Measurements from ENCODE around the gene ZBTB40.

Gene ZBTB40

DNA sequence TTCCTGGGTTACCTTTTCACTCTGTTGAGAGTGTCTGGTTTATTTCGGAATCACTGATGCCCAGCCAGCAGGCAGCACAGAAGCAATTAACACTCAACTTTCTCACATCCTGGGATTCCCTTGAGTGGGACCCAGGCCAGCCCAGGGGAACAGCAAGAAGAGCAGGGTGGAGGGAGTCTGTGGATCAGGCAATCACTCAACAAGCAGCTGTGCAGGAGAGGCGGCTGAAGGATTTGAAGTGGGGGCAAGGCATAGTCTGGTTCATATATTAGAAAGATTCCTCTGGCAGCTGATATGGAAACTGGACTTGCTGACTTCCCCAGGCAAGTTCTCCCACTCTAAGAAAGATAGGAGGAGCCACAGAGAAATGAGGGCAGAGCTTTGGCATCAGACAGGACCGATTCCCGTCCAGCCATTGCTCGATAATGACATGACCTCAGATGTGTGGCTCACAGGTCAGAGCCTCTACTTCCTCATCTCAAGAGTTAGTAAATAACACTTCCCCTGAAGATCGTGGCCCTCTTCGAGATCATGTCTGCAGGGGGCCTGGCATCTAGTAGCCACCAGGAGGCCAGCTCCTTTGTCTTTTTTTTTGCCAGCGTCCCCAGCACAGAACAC is 124.0 kb downstream of the ZBTB40 start:
- H3K9me3 ChIP-seq (ENCODE audit: control insufficient read depth, insufficient read depth, low read depth, low read length), result peaks cover 16% of the 10 kb centered on the region
- H3K4me1 ChIP-seq (ENCODE audit: control insufficient read depth, insufficient read depth, low read length), result peaks cover 7% of the 10 kb centered on the region; the same call in 1 of the 2 replicates
- no peak overlapping the region for H3K9ac ChIP-seq (ENCODE audit: low read length)
- no peaks in the 10 kb centered on the region for H3K27me3 ChIP-seq (ENCODE audit: control insufficient read depth, insufficient read depth, low read length)
- no peak overlapping the region for H3K27ac ChIP-seq (ENCODE audit: low read depth, low read length)
- no peak overlapping the region for H3K4me3 ChIP-seq (ENCODE audit: low read depth, low read length)
- no peaks in the 10 kb centered on the region for H3K36me3 ChIP-seq (ENCODE audit: control insufficient read depth, insufficient read depth, low read length)

- H3K27me3 ChIP-seq (ENCODE audit: control insufficient read depth, insufficient read depth, low read length), result no peaks in the 10 kb centered on the region
- H3K27ac ChIP-seq (ENCODE audit: low read depth, low read length), result no peak overlapping the region
- peaks cover 16% of the 10 kb centered on the region for H3K9me3 ChIP-seq (ENCODE audit: control insufficient read depth, insufficient read depth, low read depth, low read length)
- H3K4me1 ChIP-seq (ENCODE audit: control insufficient read depth, insufficient read depth, low read length), result peaks cover 7% of the 10 kb centered on the region; the same call in 1 of the 2 replicates
- H3K36me3 ChIP-seq (ENCODE audit: control insufficient read depth, insufficient read depth, low read length), result no peaks in the 10 kb centered on the region
- no peak overlapping the region for H3K9ac ChIP-seq (ENCODE audit: low read length)
- H3K4me3 ChIP-seq (ENCODE audit: low read depth, low read length), result no peak overlapping the region
Measured at GRCh38 chr1:22576150-22576544, 124.5 kb downstream of the ZBTB40 start.

GRCh38 chr1:22576617-22577016 is 125.0 kb downstream of the ZBTB40 start:
- Histone ChIP-seq H3K36me3 (ENCODE audit: control insufficient read depth, insufficient read depth, low read length) (no peaks in the 10 kb centered on the region), H3K4me1 (ENCODE audit: control insufficient read depth, insufficient read depth, low read length) (peaks cover 7% of the 10 kb centered on the region; the same call in 1 of the 2 replicates), H3K4me3 (ENCODE audit: low read depth, low read length) (no peak overlapping the region), H3K9ac (ENCODE audit: low read length) (no peak overlapping the region), H3K27ac (ENCODE audit: low read depth, low read length) (no peak overlapping the region), H3K9me3 (ENCODE audit: control insufficient read depth, insufficient read depth, low read depth, low read length) (peaks cover 16% of the 10 kb centered on the region), H3K27me3 (ENCODE audit: control insufficient read depth, insufficient read depth, low read length) (no peaks in the 10 kb centered on the region)

DNA sequence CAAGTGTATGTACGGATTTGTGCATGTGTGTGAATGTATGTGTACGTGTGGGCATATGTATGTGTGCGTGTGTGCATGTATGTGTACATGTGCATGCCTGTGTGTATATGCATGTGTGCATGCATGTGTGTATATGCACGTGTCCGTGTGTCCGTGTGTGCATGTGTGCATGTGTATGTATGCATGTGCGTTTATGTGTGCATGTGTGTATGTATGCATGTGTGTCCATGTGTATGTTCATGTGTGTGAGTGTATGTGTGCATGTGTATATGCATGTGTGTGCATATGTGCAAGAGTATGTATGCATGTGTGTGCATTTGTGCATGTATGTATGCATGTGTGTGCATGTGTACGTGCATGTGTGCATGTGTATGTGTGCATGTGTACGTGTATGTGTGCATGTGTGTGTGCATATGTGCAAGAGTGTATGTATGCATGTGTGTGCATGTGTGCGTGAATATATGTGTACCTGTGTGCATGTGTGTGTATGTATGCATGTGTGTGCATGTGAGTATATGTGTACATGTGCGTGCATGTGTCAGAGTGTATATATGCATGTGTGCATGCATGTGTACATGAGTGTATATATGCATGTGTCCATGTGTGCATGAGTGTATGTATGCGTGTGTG is 127.2 kb downstream of the ZBTB40 start:
- Histone ChIP-seq H3K4me3 (ENCODE audit: low read depth, low read length) (no peak overlapping the region), H3K27me3 (ENCODE audit: control insufficient read depth, insufficient read depth, low read length) (no peaks in the 10 kb centered on the region), H3K9me3 (ENCODE audit: control insufficient read depth, insufficient read depth, low read depth, low read length) (peaks cover 16% of the 10 kb centered on the region), H3K9ac (ENCODE audit: low read length) (no peak overlapping the region), H3K36me3 (ENCODE audit: control insufficient read depth, insufficient read depth, low read length) (no peaks in the 10 kb centered on the region), H3K4me1 (ENCODE audit: control insufficient read depth, insufficient read depth, low read length) (no peaks in the 10 kb centered on the region), H3K27ac (ENCODE audit: low read depth, low read length) (no peak overlapping the region)

DNA sequence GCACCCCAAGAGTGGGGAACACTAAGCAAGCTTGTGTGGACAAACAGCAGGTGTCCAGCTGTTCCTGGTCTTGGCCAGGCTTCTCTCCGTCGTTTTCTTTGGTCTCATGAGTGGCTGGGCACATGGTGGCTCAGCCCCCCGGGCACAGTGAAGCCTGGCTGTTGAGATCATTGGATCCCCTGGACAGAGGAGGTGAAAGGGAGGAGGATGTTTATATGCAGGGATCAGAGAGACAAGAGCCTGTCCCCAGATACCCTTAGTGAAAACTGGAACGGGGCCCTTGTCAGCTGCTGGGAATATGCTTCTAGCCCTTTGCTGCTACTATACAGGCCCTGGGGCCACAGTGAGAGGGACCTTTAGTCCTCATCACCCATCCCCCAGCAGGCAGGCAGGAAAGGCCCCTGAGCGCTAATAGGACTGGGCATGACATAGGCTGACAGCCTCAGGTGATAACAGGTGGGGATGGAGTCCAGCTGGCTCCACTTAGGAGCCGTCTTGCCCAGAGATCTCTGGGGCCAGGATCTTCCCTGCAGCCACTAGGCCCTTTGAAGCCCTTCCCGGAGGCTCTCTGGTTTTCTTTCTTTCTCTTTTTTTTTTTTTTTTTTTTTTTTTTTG is 128.0 kb downstream of the ZBTB40 start:
- H3K4me1 ChIP-seq (ENCODE audit: control insufficient read depth, insufficient read depth, low read length), result no peaks in the 10 kb centered on the region
- no peak overlapping the region for H3K4me3 ChIP-seq (ENCODE audit: low read depth, low read length)
- H3K27ac ChIP-seq (ENCODE audit: low read depth, low read length), result no peak overlapping the region
- no peaks in the 10 kb centered on the region for H3K27me3 ChIP-seq (ENCODE audit: control insufficient read depth, insufficient read depth, low read length)
- H3K36me3 ChIP-seq (ENCODE audit: control insufficient read depth, insufficient read depth, low read length), result no peaks in the 10 kb centered on the region
- no peak overlapping the region for H3K9ac ChIP-seq (ENCODE audit: low read length)
- H3K9me3 ChIP-seq (ENCODE audit: control insufficient read depth, insufficient read depth, low read depth, low read length), result peaks cover 16% of the 10 kb centered on the region
